DND-41 (cell line): ENCODE measurements around the gene SERINC2.

Source experiments
- EZH2 ChIP-seq: IDR thresholded peaks from 3 replicates; pipeline ENCODE4 v1.6.1; 2012; ENCODE audit warnings: borderline replicate concordance, low read depth, mild to moderate bottlenecking, moderate library complexity, low read length, inconsistent platforms; ENCODE audit not compliant: severe bottlenecking
- TF ChIP-seq, protein P1 (sequence below): IDR thresholded peaks from 2 replicates; pipeline ENCODE4 v1.5.1; 2012; ENCODE audit warnings: borderline replicate concordance, low read length, moderate library complexity, mild to moderate bottlenecking; ENCODE audit not compliant: poor library complexity, severe bottlenecking; ENCODE audit errors: extremely low read depth

DNA sequence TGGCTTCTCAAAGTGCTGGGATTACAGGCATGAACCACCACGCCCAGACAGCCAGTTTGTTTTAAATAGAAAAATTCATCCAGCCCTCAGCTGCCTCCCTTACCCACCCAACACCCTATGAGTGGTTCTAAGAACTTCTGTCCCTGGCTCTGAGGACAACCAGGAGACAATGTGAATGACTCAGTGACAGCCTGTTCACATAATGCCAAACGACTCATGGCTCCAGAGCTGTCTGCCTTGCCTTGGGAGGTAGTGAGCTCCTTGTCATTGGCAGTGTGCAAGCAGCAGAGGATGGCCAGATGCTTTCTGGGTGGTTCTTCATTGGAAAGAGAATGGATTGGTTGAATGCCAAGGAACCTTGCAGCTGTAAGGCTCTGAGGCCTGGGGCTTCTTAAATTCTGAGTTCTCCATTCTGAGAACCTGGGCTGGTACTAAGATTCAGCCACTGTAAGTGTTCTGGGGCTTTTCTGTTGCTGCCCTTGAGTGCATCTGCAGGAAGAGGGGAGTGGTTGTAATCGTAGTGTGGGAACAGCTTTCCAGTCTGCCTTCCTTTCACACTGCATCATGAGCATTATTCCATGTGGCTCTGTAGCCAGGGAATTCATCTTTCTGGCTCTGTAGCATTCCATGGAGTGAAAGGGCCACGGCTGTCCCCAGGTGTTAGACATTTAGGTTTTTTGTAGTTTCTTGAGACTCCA, 5.8 kb downstream of the SERINC2 start:
- TF ChIP-seq, protein P1, sequence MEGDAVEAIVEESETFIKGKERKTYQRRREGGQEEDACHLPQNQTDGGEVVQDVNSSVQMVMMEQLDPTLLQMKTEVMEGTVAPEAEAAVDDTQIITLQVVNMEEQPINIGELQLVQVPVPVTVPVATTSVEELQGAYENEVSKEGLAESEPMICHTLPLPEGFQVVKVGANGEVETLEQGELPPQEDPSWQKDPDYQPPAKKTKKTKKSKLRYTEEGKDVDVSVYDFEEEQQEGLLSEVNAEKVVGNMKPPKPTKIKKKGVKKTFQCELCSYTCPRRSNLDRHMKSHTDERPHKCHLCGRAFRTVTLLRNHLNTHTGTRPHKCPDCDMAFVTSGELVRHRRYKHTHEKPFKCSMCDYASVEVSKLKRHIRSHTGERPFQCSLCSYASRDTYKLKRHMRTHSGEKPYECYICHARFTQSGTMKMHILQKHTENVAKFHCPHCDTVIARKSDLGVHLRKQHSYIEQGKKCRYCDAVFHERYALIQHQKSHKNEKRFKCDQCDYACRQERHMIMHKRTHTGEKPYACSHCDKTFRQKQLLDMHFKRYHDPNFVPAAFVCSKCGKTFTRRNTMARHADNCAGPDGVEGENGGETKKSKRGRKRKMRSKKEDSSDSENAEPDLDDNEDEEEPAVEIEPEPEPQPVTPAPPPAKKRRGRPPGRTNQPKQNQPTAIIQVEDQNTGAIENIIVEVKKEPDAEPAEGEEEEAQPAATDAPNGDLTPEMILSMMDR = no peak
- no peak for TF ChIP-seq EZH2
